Kasumi-1 (cell line): Measurements from ENCODE around the gene CTDP1.
"Not testable (repeated sequence)": the region's sequence is repeated elsewhere in the genome, so short reads cannot be mapped to it uniquely, and the experiment has no call there.

Experiments used
- DNase-seq, 2 experiments: peaks; one replicate each; lab custom pipeline; 2025; lab: John Stamatoyannopoulos, UW

Gene CTDP1

GRCh38 chr18:79724299-79725080 lies 44.9 kb downstream of the CTDP1 start:
- no peak for DNase-seq

- DNase-seq = no peak
Observed at GRCh38 chr18:79725486-79725885, 45.9 kb downstream of the CTDP1 start.

GRCh38 chr18:79726721-79727120 lies 47.1 kb downstream of the CTDP1 start:
- DNase-seq = no peak

- no peak for DNase-seq
Observed at GRCh38 chr18:79727211-79727610, 47.6 kb downstream of the CTDP1 start.

- no peak for DNase-seq
Observed at GRCh38 chr18:79728931-79729586, 49.5 kb downstream of the CTDP1 start.

- DNase-seq = no peak
Observed at GRCh38 chr18:79729611-79730010, 50.0 kb downstream of the CTDP1 start.

GRCh38 chr18:79730804-79731203 lies 51.2 kb downstream of the CTDP1 start:
- DNase-seq = no peak

- not testable (repeated sequence) for DNase-seq
Observed at GRCh38 chr18:79731881-79732720, 52.5 kb downstream of the CTDP1 start.

GRCh38 chr18:79732721-79733025 lies 53.1 kb downstream of the CTDP1 start:
- no peak for DNase-seq

GRCh38 chr18:79733135-79733701 lies 53.6 kb downstream of the CTDP1 start:
- no peak for DNase-seq

GRCh38 chr18:79733986-79734770 lies 54.6 kb downstream of the CTDP1 start:
- no peak for DNase-seq

- DNase-seq = no peak
Observed at GRCh38 chr18:79735071-79735980, 55.7 kb downstream of the CTDP1 start.

- no peak for DNase-seq
Observed at GRCh38 chr18:79736230-79736629, 56.6 kb downstream of the CTDP1 start.

GRCh38 chr18:79736846-79737245 lies 57.2 kb downstream of the CTDP1 start:
- DNase-seq = no peak

- DNase-seq = no peak
Observed at GRCh38 chr18:79737426-79737825, 57.8 kb downstream of the CTDP1 start.

- no peak for DNase-seq
Observed at GRCh38 chr18:79738041-79738461, 58.4 kb downstream of the CTDP1 start.

- no peak for DNase-seq
Observed at GRCh38 chr18:79738581-79739439, 59.2 kb downstream of the CTDP1 start.

- no peak for DNase-seq
Observed at GRCh38 chr18:79739440-79739778, 59.8 kb downstream of the CTDP1 start.

GRCh38 chr18:79740047-79740446 lies 60.4 kb downstream of the CTDP1 start:
- DNase-seq = not testable (repeated sequence)
